OCI-LY1 (cell line): ENCODE data around the gene RPL36A.

Experiments
- CTCF ChIP-seq: fragments of 200-600 bp; sonication (generic), shearing (Covaris generic); IDR thresholded peaks from 2 replicates; pipeline ENCODE4 v1.5.1; 2017; ENCODE audit warnings: mild to moderate bottlenecking, antibody characterized with exemption, low read length, moderate library complexity, mixed read lengths
- EZH2 ChIP-seq: fragments of 200-600 bp; sonication (generic), shearing (Covaris generic); IDR thresholded peaks from 2 replicates; pipeline ENCODE4 v1.8.0; 2017; ENCODE audit warnings: borderline replicate concordance, mixed run types, mild to moderate bottlenecking, antibody characterized with exemption, low read length, moderate library complexity, mixed read lengths

GRCh38 chrX:101409043-101409442, 18.2 kb downstream of the RPL36A start:
- TF ChIP-seq CTCF (no peak), EZH2 (no peak)
